Panc1 (cell line): ENCODE data around the gene C1orf159.

ENCODE experiments used
- CTCF ChIP-seq: fragments of 450-650 bp; IDR thresholded peaks from 2 replicates; pipeline ENCODE4 v1.5.1; 2017; ENCODE audit warnings: mild to moderate bottlenecking
- POLR2AphosphoS5 ChIP-seq: IDR thresholded peaks from 2 replicates; pipeline ENCODE4 v1.6.1; 2012; ENCODE audit warnings: mild to moderate bottlenecking, low read depth, low read length, moderate library complexity
- REST ChIP-seq, 2 experiments: IDR thresholded peaks; 2 replicates each; pipeline ENCODE4 v1.6.1; 2011 to 2012; ENCODE audit warnings: low read depth in 2 of 2, control low read depth in 1 of 2, low read length in 1 of 2, mild to moderate bottlenecking in 1 of 2, moderate library complexity in 1 of 2; ENCODE audit not compliant: insufficient read depth in 1 of 2
- TCF7L2 ChIP-seq: IDR thresholded peaks from 2 replicates; pipeline ENCODE4 v1.6.1; 2011; ENCODE audit warnings: mild to moderate bottlenecking, low read depth, low read length, inconsistent platforms

GRCh38 chr1:1082239-1082775 lies 33.6 kb downstream of the C1orf159 start:
- TF ChIP-seq CTCF (no peak), POLR2AphosphoS5 (no peak), REST (IDR thresholded peaks at IDR 0.05; ENCODE audit: insufficient read depth in 1 of 2, low read depth in 2 of 2, low read length in 1 of 2) (no peak), TCF7L2 (no peak)
